Ramos (cell line): ENCODE measurements around the gene WDR20.

Source experiments
- in situ Hi-C: fragments of 300-500 bp; cut with MboI; formaldehyde crosslinking; loops from one replicate; pipeline ENCODE4 v1.14.3; 2022; ENCODE audit warnings: low sequenced_read_pairs; ENCODE audit not compliant: unreplicated experiment

WDR20 gene

GRCh38 chr14:102252834-102253801 is 113.4 kb downstream of the WDR20 start:
- in situ Hi-C loops: no loop called here

- in situ Hi-C loops: no loop called here
These were observed 115.9 kb downstream of the WDR20 start for GRCh38 chr14:102255401-102256190.

DNA sequence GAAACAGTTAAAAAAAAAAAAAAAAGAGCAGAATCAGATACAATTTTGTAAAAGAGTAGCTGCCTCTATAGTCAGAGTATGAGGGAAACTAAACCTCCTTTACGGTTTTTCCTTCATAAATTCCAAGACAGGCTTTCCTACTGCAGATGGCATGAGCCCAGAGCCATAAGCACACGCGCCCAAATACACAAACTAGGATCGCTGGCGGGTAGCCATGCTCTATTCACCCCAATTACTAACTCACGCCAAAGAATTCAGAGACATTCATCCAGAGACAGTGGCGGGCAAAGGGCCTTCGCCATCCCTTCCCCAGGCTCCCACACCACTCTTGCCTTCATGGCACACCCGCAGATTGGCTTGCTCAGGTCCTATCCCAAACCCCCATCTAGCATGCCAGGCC is 117.0 kb downstream of the WDR20 start:
- in situ Hi-C loops: no loop called here

DNA sequence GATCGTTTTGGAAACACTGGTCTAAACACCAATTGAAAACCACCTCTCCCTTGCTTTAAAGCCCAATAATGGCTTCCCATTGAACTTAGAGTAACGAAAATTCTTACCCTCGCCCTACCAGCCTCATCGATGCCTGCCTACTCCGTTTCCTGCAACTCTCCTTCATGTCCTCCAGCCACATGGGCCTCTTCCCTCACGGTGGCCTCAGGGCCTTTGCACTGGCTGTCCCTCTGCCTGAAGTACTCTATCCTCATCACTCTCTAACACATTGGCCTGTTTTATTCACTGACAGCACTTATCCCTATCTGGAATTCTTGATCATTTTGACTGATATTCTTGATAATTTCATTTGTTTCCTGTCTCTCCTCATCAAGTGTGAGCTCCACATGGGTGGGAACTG is 118.4 kb downstream of the WDR20 start:
- in situ Hi-C loops: no loop called here
